GM19035 (cell line): Measurements from ENCODE around the gene FGA.
"Not testable (repeated sequence)": the region's sequence is repeated elsewhere in the genome, so short reads cannot be mapped to it uniquely, and the experiment has no call there.

ENCODE experiments used
- ATAC-seq: cut with Tn5 transposase; IDR thresholded peaks from one replicate; pipeline ENCODE4 v1.9.1; 2021; ENCODE audit not compliant: unreplicated experiment

FGA gene

DNA sequence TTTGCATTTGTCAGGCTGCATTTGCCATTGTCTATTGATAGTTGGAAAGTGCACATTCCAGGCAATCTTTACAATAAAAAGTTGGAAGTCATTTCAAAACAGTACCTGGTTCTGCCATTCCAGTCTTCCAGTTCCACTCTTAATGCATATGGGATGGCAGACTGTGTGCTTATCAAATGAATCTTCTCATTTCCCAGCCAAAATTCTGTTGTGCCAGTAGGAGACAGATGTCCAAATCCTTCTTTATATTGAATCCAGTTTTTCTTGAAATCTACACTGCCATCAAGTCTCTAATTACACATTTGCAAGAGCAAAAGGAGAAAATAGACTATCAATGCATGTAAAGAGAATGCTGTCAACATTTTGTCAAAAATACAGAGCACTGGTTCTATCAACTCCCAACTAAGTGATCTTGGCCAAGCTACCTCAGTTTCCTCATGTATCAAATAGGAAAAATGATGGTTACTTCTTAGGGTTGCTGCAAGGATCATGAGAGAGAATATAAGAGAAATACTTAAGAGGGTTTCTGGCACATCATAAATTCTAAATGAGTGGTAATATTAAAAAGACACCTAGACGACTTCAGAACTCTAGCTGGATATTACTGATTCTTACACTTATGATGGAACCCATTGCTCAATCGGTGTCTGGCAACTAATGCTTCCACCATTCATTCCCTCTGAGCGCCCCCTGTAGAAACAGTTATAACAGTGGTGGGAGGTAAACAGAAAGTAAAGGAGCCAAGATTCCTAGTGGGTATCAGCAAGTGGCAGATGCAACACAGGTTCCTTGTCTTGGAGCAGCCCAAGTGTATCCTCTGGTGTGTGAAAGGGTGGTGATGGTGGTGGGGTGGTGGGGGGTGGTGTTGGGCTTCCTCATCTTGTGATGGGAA, 18.1 kb upstream of the FGA start:
- ATAC-seq = no peak

DNA sequence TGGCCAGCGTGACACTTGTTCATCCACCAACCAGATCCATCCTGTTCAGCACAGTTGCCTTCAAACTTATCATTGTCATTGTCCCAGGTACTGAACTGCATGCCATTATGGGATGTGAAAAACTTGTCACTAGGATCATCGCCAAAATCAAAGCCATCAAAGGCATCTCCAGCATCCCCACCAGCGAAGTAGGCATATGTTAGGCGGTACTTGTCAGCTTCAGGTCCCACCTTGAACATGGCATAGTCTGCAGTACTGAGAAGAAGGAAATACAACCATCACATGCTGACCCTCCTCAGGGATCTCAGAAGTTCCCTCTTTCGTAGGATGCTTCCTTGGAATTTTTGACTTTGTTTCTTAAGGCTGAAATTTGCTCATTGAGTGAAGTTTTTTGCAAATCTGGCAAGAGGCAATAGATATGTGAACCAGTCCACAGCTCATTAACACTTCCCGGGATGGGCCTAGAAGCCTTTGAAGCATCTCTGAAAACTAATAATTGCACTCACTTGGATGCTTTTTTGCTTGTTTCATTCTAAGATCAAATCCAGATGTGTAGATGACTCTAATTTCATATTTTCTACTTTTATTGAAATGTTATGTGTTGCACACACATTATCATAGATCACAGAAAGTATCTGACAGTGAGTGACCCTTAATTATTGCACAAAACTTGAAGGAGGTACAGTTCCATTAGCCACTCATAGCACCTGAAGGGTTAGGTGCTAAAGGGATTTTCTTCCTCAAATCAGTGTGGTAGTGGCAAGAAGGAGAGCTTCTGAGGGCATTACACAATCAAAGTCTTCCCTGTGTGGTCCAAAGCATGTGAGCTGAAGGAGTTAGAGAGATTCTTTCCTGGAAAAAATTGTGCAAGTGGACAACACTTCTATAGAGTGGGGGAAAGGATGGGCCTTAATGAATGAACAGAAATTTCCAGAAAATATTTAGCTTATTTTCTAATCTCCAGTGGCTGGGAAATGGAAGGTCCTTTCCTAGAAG, 16.5 kb upstream of the FGA start:
- ATAC-seq = no peak

DNA sequence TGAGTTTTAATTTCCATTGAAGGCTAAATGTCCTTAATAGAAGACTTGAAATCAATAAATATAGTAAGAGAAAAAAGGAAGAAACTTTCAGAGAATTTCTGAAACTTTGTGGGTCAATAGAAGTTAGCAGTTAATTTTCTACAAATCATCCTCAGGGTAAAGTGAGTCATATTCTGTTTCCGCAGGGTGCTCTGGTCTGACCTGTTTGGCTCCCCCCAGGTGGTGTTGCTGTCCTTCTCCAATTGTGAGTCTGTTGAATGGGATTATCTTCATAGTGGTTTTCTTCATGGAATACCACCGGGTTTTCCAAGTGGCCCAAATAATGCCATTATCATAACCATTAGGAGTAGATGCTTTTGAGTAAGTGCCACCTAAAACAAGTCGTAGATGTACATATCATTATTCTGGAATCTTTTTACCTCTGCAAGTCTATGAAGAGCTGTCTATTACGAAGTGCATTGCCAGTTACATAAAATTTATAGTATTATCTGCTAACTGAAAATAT, 14.2 kb upstream of the FGA start:
- ATAC-seq = no peak

DNA sequence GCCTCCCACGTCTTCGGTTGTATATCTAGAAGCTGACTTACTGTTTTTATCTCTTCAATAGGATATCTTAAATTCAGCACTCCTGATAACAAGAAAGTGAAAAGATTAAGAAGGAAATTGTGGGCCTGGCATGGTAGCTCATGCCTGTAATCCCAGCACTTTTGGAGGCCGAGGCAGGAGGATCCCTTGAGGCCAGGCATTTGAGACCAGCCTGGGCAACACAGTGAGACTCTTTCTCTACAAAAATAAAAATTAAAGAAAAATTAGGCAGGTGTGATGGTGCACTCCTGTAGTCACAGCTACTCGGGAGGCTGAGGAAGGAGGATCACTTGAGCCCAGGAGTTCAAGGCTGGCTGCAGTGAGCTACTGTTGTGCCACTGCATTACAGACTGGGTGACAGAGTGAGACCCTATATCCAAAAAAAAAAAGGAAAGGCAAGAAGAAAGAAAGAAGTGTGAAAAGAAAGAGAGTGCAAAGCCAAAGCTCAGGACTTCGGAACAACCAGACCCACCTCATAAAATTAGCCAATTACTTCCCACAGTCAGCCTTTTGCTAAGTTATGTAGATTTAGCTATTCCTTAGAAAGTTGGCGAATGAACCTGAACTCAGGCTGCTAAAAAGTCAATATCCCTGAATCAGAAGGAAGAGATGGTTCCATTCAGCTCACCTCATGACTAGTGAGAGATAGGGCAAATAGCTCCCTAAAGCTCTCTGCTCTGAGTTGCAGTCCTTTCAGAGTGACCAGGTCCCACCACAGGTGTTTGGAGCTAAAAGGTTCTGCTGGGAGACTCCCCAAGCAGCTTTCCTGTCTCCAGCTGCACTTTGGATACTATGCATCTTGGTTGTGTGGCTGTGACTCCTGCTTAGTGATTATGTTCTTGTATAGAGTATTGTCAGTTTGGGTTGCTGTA, 12.7 kb upstream of the FGA start:
- ATAC-seq = no peak

DNA sequence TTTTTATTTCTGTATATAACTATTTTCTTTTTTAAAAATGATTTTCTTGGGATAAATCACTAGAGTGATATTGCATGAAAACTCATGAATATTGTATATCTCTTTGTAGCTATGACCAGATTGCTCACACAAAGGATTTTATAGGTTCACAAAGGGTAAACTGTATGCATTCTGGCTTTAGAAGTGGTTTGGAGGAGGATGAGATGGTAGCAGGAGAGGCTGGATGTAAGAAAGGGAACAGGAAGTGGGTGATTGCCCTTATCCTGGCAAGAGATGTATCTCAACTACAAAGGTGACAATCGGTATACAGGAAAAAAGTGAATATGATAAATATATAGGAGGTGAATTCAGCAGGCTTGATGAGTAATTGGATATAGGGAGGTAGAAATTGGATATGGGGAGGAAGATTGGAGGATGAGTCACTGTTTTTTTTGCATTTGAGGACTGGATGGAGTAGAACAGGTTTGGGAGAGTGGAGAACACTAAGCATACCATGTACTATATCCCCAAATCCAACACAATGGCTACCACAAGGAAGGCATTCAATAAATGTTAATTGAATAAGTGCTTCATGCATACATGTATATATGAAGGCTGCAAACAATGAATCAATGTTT, 12.0 kb upstream of the FGA start:
- ATAC-seq = no peak

DNA sequence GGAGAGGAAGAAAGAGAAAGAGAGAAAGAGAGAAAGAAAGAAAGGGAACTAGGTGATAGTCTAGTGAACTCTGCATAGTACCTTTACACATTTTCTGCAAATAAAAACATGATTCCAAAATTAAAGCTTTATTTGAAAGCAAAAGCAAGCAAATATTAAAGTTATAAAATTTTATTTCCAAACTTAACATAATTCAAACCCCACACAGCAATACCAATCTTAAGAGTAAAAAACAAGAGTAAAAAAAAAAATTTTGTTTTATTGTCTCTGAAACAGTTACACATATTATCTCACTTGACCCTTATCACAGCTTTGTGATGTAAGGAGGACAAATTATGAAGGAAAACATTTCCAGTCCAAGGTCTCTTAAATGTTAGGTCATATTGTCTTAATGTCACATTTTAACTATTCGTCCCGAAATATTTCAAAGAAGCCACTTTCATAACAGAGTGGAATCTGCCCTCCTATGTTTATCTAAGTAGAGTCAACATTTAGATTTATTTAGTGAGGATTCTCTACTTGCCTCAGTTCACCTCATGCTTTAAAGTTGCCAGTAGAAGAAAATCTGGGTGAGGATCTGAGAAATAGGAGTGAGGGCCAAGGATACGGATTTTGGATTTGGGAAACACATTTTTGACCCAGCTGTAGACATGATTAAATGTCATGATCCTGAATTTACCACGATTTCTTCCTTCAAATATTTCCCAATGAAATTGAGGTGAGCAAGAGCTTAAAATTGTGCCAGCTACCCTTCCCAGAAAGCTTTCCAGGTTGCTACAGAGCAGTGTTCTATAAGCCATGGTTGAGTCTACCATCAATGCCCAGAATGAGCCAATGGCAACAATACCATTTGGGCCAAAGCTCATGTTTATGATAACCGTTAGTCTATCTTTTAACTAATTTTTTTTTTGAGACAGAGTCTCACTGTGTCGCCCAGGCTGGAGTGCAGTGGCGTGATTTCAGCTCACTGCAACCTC, 7.5 kb upstream of the FGA start:
- ATAC-seq = no peak

DNA sequence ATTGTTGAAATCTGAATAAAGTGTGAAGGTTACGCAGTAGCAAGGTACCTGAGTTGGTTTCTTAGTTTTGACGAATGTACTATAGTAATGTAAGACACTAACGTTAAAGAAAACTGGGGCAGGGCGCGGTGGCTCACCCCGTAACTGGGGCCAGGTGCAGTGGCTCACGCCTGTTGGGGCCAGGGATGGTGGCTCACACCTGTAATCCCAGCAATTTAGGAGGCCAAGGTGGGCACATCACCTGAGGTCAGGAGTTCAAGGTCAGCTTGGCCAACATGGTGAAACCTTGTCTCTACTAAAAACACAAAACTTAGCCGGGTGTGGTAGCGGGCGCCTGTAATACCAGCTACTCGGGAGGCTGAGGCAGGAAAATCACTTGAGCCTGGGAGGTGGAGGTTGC, 6.7 kb upstream of the FGA start:
- ATAC-seq = not testable (repeated sequence)

DNA sequence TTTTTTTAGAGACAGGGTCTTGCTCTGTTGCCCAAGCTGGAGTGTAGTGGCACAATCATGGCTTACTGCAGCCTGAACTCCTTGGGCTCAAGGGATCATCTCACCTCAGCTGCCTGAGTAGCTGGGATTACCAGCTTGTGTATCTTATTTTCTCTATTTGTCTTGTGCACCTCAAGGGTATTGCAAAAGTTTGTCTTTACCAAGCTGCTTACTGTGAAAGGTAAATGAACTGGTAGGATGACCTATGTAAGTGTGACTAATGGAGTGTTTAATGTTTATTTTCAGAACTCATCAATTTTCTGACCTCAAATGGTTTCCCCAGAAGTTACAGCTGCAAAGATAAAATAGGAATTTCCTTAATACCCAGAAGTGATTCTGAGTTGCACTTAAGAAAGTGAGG, 5.3 kb upstream of the FGA start:
- ATAC-seq = no peak

DNA sequence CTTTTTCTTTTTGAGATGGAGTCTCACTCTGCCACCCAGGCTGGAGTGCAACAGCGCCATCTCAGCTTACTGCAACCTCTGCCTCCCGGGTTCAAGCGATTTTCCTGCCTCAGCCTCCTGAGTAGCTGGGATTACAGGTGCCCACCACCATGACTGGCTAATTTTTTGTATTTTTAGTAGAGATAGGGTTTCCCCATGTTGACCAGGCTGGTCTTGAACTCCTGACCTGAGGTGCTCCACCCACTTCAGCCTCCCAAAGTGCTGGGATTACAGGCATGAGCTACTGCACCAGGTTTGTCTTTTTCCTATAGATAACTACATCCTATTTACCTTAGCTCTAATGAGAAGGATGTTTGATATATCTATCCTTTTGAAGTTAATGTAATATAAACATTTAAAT, 3.8 kb upstream of the FGA start:
- not testable (repeated sequence) for ATAC-seq

DNA sequence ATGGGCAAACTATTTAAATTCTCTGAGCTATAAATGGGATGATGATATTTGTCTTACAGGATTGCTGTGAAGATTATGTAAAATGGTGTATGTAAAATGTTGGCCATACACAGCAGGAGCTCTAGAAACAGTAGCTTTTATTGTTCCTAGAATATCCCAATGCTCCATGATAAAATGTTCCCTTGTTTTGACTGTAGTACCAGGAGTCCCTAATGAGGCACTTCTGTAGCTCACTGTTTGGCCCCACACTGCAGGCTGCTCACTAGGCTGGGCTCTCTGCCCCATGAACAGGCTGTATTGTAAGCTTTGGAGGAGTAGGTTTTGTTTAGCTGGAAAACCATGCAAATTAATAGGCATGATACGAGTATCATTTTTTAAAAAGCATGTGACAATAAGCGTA, 3.3 kb upstream of the FGA start:
- no peak for ATAC-seq

DNA sequence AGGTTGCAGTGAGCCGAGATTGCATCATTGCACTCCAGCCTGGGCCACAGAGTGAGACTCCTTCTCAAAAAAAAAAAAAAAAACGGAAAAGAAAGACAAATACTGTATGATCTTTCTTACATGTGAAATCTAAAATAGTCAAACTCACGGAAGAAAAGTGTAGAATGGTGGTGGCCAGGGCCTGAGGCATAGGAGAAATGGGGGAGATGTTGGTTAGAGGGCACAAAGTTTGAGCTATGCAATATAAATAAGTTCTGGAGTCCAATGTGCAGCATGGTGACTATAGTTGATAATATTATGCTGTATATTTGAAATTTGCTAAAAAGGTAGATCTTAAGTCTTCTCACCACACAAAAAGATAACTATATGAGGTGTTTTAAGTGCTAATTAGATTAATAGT, 1.3 kb upstream of the FGA start:
- no peak for ATAC-seq

DNA sequence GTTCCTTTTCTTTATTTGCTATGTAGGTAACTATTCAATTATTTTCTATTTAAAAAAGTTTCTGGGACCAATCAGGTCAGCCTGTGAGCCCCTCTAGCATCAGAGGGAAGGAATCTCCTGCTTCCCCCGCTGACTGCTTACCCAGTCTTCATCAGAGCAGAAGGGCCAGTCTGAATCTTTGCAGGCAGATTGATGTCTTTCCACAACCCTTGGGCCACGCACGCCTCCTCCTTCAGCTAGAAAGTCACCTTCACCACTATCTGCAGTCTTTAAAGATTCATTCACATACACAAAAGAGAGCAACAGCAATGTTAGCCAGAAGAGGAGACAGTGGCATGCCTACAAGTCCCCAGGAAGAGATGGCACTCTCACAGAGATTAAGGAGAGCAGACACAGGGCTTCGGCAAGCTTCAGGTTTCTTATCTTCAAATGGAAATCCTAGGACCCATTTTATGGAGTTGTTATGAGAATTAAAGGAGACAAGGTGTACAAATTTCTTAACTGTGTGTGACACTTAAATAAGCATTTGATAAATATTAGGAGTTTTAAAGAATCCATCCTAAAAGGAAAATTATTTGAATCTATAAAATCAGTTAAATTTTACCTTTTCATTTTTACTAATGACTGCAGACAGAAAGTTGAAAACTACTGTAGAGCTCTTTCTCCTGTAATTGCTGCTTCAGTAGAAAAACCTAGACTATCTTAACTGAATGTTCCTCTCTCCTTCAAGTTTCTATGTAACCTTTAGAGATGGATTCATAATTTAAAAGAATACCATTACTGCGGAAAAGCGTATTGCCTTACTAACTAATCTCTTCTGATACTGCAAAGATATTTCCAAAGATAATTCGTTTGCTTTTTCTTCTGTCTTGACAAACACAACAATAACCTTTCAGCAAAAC, 995 bp downstream of the FGA start:
- ATAC-seq = no peak

DNA sequence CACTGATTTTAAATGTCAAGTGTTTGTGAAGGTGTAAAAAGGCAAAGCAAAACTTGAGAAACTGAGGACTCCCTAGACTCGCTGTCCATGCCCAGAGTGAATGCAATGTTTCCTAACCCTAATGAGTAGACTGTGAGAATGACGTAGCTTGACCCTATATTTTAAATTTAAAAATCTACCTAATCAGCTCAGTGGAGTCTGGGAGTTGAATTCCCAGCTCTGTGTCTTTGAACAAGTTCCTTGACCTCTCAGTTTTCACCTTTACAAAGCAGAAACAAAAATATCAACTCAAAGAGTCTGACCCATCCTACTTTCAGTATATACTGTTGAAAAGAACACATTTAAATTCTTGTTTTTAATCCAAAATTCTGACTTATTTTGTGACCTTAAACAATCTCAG, 2.3 kb downstream of the FGA start:
- ATAC-seq = no peak

DNA sequence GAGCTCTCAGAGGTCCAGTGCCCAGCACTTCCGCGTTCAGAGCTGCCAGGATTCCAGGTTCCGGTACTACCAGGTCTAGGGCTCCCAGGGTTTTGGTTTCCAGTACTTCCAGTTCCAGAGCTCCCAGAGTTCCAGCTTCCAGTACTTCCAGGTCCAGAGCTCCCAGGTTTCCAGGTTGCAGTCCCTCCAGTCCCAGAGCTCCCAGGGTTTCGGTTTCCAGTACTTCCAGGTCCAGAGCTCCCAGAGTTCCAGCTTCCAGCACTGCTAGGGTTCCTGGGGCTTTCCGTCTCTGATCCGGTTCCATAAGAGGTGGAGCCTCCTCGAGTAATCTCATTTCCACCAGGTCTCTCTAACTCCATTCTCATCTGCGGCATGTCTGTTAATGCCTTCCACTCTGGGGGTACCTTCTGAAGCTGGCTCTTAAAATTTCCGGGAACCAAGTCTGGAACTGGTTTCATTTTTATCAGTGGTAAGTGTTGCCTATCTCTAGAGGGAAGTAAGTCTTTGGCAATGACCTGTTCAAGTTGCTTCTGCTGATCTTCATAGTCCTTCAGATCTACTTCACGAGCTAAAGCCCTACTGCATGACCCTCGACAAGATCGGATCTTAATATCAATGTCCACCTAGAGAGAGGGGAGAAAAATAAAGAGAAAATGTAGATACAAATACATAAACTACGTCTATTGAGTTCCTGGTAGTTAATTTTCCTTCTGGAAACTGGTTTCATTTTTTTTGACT, 4.1 kb downstream of the FGA start:
- ATAC-seq = no peak

DNA sequence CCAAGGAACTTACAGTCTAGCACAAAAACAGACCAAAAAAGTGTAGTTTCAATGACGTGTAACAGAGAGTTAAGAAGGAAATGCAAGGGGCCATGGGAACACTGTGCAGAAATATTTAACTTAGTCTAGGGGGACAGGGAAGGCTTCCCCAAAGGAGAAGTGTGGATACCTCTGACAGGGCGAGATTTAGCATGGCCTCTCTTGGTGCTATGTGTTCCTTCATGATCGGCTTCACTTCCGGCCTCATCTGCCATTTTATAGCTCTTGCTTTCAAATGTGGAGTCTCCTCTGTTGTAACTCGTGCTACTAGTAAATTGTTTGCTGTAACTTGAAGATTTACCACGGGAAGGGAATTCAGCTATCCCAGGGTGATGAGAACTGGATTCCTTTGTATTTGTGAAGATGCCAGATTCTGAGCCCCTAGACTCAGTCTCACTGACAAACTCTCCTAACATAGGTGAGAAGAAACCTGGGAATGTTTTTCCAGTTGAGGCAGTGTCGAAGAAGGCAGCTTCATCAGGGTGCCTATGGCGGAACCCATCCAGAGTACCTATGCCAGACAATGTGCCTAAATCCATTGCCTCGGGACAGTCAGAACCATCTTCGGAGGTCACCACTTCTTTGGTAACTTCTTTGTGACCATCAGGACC, 5.0 kb downstream of the FGA start:
- no peak for ATAC-seq

DNA sequence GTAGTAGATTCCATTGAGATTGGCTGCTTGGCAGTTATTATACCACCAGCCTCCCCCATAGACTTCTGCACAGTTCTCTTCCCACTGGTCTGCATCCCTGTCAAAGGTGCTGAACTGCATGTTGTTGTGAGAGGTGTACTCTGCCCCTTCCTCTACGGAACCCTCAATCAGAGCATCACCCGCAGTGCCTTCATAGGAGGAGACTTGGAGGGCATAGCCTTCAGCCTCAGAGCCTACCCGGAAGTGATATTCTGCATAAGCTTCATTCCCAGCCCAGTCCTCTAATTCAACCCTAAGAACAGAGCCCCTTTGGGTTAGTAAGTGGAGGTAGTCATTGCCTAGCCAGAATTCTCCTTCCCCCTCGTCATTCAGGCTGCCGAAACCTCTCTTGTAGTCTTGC, 6.3 kb downstream of the FGA start:
- ATAC-seq = no peak

DNA sequence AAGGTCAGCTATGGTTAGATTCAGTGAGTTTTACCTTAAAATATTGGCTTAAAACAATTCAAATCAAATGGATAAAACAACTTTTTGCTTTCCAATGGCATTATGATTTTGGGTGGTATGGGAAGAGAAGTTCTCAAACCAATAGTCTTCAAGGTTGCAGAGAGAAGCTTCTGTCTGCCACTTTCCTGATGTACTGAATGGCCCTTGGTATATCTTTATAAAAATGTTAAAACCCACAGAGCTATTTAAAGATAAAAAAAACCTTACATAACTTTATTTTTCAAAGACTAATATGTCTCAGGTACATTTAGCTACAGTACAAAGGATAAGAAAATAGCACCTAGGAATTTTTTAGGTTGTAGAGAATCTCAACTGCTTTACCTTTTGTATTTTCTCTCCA, 6.9 kb downstream of the FGA start:
- ATAC-seq = no peak
